Ishikawa (cell line): ENCODE measurements around the gene SLC35C1.

ENCODE experiments used
- CEBPB ChIP-seq: IDR thresholded peaks from 2 replicates; pipeline ENCODE4 v1.6.1; 2012
- EP300 ChIP-seq: IDR thresholded peaks from 2 replicates; pipeline ENCODE4 v1.6.1; 2012; ENCODE audit warnings: borderline replicate concordance
- FOXM1 ChIP-seq: IDR thresholded peaks from 2 replicates; pipeline ENCODE4 v1.6.1; 2012; ENCODE audit warnings: low read depth, borderline replicate concordance
- NFIC ChIP-seq: IDR thresholded peaks from 2 replicates; pipeline ENCODE4 v1.6.1; 2012
- RAD21 ChIP-seq: IDR thresholded peaks from 2 replicates; pipeline ENCODE4 v1.6.1; 2012; ENCODE audit warnings: low read depth
- TAF1 ChIP-seq: IDR thresholded peaks from 2 replicates; pipeline ENCODE4 v1.6.1; 2012; ENCODE audit warnings: low read depth, mild to moderate bottlenecking
- YY1 ChIP-seq: IDR thresholded peaks from 2 replicates; pipeline ENCODE4 v1.6.1; 2012; ENCODE audit warnings: low read depth
- ZBTB7A ChIP-seq: IDR thresholded peaks from 2 replicates; pipeline ENCODE4 v1.6.1; 2012; ENCODE audit warnings: low read depth
- TF ChIP-seq, protein P1 (sequence below): IDR thresholded peaks from 2 replicates; pipeline ENCODE4 v1.6.1; 2012; ENCODE audit warnings: low read depth, mild to moderate bottlenecking
- TF ChIP-seq, protein P2 (sequence below): IDR thresholded peaks from 2 replicates; pipeline ENCODE4 v1.6.1; 2012
- TF ChIP-seq, protein P3 (sequence below): IDR thresholded peaks from 2 replicates; pipeline ENCODE4 v1.6.1; 2012

DNA sequence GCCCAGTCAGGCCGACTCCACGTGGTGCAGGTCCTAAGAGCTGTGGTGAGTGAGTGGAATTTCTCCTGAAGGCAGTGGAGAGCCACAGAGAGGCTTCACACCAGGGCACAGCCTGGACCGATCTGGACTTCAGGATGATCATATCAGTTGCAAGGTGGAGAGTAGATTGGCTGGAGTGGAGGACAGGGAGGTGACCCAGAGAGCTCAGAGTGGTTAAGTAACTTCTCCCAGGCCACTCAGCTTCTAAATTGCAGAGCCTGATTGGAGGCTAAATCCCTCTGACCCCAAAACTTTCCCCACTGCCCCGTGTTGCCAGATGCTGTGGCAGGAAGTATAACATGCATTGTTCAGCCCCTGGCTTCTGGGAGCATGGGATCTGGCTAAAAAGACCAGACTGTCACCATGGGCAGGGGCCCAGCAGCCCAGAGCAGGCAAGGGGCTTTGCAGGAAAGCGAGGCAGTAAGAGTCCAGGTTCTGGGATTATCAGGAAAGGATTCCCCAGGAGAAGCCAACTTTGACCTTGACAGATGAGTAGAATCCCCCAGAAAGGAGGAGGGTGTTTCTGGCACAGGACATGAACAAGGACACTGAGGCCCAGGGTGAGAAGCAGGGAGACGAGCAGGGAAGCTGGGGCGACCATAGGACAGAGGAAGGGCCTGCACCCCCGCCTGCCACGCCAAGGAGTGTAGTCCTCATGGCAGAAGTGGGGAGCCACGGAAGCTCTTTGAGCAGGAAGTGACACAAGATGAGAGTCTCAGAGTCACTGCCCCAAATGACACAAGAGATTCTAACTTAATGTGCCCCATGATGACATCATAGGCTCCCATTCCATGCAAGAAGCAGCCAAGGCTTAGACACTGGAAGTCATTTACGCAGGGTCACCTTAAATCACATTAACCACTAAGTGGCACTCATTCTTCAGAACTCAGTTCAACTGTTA is 4.8 kb downstream of the SLC35C1 start:
- TF ChIP-seq ZBTB7A (no peak), TAF1 (no peak), RAD21 (no peak), YY1 (no peak), FOXM1 (no peak), NFIC (no peak), EP300 (no peak), CEBPB (no peak)
- TF ChIP-seq, protein P1, sequence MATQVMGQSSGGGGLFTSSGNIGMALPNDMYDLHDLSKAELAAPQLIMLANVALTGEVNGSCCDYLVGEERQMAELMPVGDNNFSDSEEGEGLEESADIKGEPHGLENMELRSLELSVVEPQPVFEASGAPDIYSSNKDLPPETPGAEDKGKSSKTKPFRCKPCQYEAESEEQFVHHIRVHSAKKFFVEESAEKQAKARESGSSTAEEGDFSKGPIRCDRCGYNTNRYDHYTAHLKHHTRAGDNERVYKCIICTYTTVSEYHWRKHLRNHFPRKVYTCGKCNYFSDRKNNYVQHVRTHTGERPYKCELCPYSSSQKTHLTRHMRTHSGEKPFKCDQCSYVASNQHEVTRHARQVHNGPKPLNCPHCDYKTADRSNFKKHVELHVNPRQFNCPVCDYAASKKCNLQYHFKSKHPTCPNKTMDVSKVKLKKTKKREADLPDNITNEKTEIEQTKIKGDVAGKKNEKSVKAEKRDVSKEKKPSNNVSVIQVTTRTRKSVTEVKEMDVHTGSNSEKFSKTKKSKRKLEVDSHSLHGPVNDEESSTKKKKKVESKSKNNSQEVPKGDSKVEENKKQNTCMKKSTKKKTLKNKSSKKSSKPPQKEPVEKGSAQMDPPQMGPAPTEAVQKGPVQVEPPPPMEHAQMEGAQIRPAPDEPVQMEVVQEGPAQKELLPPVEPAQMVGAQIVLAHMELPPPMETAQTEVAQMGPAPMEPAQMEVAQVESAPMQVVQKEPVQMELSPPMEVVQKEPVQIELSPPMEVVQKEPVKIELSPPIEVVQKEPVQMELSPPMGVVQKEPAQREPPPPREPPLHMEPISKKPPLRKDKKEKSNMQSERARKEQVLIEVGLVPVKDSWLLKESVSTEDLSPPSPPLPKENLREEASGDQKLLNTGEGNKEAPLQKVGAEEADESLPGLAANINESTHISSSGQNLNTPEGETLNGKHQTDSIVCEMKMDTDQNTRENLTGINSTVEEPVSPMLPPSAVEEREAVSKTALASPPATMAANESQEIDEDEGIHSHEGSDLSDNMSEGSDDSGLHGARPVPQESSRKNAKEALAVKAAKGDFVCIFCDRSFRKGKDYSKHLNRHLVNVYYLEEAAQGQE: no peak
- TF ChIP-seq, protein P2, sequence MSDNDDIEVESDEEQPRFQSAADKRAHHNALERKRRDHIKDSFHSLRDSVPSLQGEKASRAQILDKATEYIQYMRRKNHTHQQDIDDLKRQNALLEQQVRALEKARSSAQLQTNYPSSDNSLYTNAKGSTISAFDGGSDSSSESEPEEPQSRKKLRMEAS: no peak
- TF ChIP-seq, protein P3, sequence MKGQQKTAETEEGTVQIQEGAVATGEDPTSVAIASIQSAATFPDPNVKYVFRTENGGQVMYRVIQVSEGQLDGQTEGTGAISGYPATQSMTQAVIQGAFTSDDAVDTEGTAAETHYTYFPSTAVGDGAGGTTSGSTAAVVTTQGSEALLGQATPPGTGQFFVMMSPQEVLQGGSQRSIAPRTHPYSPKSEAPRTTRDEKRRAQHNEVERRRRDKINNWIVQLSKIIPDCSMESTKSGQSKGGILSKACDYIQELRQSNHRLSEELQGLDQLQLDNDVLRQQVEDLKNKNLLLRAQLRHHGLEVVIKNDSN: no peak
